ENCODE measurements around the gene ARSG. TPM values are rescaled to one million over a fixed set of nuclear protein-coding genes. Genes with fewer than 3 reads are reported as not detected.

ARSG gene
- total and polyA plus RNA-seq, 9 of the 15 experiments (the other 6 are each of a cell fraction or from before 2014, with no cell fraction given) = 1.0 to 5.6 (median 1.8) TPM

DNA sequence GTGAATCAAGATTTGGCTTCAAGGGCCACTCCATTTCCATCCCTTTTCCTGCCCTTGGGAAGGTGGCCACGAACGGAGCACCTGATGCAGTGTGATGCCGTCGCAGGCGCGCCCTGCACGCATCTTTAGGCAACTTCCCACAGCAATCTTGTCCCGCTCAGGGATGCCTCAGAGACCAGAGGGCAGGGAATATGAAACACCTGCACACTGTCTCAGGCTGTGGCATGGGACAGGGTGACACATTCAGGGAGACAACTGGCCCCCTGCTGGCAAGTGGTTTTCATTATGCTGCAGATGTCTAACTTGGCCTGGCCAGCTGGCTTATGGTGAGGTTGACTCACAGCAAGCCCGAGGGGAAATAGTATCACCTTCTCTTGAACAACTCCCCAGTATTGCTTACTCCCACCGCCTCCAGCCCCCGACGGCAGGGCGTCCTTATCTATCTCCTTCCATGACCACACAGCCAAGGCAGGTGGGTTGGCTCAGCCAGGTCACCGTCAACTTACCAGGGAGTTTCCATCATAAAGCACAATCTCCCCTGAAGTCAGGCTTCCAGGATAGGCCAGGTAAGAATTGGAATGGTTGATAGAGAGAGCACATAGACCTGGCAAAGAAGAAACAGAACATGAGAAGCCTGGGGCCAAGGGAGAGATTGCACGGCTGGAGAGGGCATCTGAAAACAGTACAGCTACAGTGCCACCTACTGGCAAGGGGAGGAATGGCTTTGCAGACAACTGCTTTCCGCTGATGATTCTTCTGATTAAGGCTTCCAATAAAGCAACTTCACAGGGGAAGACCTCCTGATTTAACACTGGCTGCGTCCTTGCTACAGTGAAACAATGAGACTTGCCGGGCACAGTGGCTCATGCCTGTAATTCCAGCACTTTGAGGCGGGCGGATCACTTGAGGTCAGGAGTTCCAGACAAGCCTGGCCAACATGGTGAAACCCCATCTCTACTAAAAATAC is 144.9 kb downstream of the ARSG start:
- Histone ChIP-seq H3K27ac (ENCODE audit: extremely low read depth, low read depth, low read length) (no peak overlapping the region; the same call in 2 of the 3 replicates), H3K4me3 (no peak overlapping the region), H3K9ac (ENCODE audit: insufficient read depth in 1 of 2, low read depth in 2 of 2, low read length in 2 of 2) (0 out of 4 replicates have a peak overlapping the region, but pooled peaks of 1 of the 2 experiments have one; percentile 38), H3K79me2 (ENCODE audit: control insufficient read depth, insufficient read depth, low read length) (no peaks in the 10 kb centered on the region), H3K27me3 (ENCODE audit: control insufficient read depth in 2 of 2, insufficient read depth in 2 of 2, low read length in 2 of 2) (no peaks in the 10 kb centered on the region), H3K9me1 (ENCODE audit: control insufficient read depth, insufficient read depth, low read length) (no peaks in the 10 kb centered on the region), H3K4me2 (ENCODE audit: insufficient read depth, low read length) (peak overlapping the region; percentile 54), H3K9me3 (replicated peaks; ENCODE audit: control insufficient read depth, insufficient read depth, low read depth, low read length) (no peaks in the 10 kb centered on the region), H3K36me3 (ENCODE audit: control insufficient read depth, insufficient read depth, low read length) (no peaks in the 10 kb centered on the region), H2AFZ (ENCODE audit: low read depth, low read length) (peak overlapping the region; percentile 80), H4K20me1 (replicated peaks; ENCODE audit: control insufficient read depth, insufficient read depth, low read length) (no peaks in the 10 kb centered on the region; the same call in 1 of the 2 replicates), H3K4me1 (replicated peaks in 1 of 2; ENCODE audit: control insufficient read depth in 2 of 2, insufficient read depth in 2 of 2, low read length in 2 of 2) (peaks cover 17 to 28% of the 10 kb centered on the region in 2 experiments)
- peak; percentile 69 to 87 (median 72) for DNase-seq (ENCODE audit: extremely low read depth in 1 of 4, low spot score in 3 of 4)
- BruUV-seq (replicated peaks) = no TSS peak
- peak; percentile 89 for FAIRE-seq
- ATAC-seq = peak; percentile 79
- 43% methylated on average over 19 of the region's 20 CpGs for WGBS (ENCODE audit: insufficient coverage, low coverage, missing lambda C conversion rate)
- intact Hi-C loops (cut with micrococcal nuclease) = loop anchor here (1.0 to 10.0 kb wide), 3 partner anchors 21 to 171 kb away; partner anchors contain the start of gene WIPI1
- in situ Hi-C loops (cut with MboI) = no loop called here
- CTCF ChIA-PET (ENCODE audit: low intra/inter-chr PET ratio) = interaction anchor here (0.6 to 2.0 kb wide), 3 partner anchors 37 to 263 kb away, joined by 3 to 11 read pairs (median 4); no protein-coding TSS in a partner anchor
- POLR2A ChIA-PET = interaction anchor here (0.7 to 1.0 kb wide), 2 partner anchors 11 to 76 kb away, joined by 3 to 4 read pairs; partner anchors contain the start of gene PRKAR1A
- TF ChIP-seq, protein P1, sequence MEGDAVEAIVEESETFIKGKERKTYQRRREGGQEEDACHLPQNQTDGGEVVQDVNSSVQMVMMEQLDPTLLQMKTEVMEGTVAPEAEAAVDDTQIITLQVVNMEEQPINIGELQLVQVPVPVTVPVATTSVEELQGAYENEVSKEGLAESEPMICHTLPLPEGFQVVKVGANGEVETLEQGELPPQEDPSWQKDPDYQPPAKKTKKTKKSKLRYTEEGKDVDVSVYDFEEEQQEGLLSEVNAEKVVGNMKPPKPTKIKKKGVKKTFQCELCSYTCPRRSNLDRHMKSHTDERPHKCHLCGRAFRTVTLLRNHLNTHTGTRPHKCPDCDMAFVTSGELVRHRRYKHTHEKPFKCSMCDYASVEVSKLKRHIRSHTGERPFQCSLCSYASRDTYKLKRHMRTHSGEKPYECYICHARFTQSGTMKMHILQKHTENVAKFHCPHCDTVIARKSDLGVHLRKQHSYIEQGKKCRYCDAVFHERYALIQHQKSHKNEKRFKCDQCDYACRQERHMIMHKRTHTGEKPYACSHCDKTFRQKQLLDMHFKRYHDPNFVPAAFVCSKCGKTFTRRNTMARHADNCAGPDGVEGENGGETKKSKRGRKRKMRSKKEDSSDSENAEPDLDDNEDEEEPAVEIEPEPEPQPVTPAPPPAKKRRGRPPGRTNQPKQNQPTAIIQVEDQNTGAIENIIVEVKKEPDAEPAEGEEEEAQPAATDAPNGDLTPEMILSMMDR (IDR thresholded peaks at IDR 0.05 in 2 of 3, conservative IDR thresholded peaks at IDR 0.05 in 1 of 3; ENCODE audit: insufficient read depth in 2 of 3, low read depth in 1 of 3, low read length in 3 of 3) = peak; percentile 79 to 93 (median 91)
- TF ChIP-seq CBFA2T2 (conservative IDR thresholded peaks at IDR 0.05) (peak; percentile 45), ATF1 (CRISPR knock-in tag; IDR thresholded peaks at IDR 0.05) (no peak), ATF1 (tag; IDR thresholded peaks at IDR 0.05) (peak; percentile 17; the same call in 1 of the 2 replicates), ZNF766 (CRISPR knock-in tag; conservative IDR thresholded peaks at IDR 0.05) (0 out of 2 replicates have a peak, but pooled peaks have one; percentile 35), RBM22 (IDR thresholded peaks at IDR 0.05; ENCODE audit: low read depth, low read length, poor library complexity, severe bottlenecking) (no peak), HCFC1 (IDR thresholded peaks at IDR 0.05; ENCODE audit: low read depth, low read length) (0 out of 2 replicates have a peak, but pooled peaks have one; percentile 25), FOXA3 (CRISPR knock-in tag; conservative IDR thresholded peaks at IDR 0.05 in 1 of 2, IDR thresholded peaks at IDR 0.05 in 1 of 2) (no peak), OTX1 (CRISPR knock-in tag; IDR thresholded peaks at IDR 0.05) (0 out of 2 replicates have a peak, but pooled peaks have one; percentile 20)
- TF ChIP-seq, protein P2, sequence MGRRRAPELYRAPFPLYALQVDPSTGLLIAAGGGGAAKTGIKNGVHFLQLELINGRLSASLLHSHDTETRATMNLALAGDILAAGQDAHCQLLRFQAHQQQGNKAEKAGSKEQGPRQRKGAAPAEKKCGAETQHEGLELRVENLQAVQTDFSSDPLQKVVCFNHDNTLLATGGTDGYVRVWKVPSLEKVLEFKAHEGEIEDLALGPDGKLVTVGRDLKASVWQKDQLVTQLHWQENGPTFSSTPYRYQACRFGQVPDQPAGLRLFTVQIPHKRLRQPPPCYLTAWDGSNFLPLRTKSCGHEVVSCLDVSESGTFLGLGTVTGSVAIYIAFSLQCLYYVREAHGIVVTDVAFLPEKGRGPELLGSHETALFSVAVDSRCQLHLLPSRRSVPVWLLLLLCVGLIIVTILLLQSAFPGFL (CRISPR knock-in tag; IDR thresholded peaks at IDR 0.05) = 0 out of 2 replicates have a peak, but pooled peaks have one; percentile 25
- TF ChIP-seq, protein P3, sequence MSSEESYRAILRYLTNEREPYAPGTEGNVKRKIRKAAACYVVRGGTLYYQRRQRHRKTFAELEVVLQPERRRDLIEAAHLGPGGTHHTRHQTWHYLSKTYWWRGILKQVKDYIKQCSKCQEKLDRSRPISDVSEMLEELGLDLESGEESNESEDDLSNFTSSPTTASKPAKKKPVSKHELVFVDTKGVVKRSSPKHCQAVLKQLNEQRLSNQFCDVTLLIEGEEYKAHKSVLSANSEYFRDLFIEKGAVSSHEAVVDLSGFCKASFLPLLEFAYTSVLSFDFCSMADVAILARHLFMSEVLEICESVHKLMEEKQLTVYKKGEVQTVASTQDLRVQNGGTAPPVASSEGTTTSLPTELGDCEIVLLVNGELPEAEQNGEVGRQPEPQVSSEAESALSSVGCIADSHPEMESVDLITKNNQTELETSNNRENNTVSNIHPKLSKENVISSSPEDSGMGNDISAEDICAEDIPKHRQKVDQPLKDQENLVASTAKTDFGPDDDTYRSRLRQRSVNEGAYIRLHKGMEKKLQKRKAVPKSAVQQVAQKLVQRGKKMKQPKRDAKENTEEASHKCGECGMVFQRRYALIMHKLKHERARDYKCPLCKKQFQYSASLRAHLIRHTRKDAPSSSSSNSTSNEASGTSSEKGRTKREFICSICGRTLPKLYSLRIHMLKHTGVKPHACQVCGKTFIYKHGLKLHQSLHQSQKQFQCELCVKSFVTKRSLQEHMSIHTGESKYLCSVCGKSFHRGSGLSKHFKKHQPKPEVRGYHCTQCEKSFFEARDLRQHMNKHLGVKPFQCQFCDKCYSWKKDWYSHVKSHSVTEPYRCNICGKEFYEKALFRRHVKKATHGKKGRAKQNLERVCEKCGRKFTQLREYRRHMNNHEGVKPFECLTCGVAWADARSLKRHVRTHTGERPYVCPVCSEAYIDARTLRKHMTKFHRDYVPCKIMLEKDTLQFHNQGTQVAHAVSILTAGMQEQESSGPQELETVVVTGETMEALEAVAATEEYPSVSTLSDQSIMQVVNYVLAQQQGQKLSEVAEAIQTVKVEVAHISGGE (CRISPR knock-in tag; IDR thresholded peaks at IDR 0.05) = no peak
